Endothelial cell of umbilical vein (primary cell): ENCODE results near the gene GRM5. TPM values are rescaled to one million over a fixed set of nuclear protein-coding genes. Genes with fewer than 3 reads are reported as not detected.

Experiments used
- BruUV-seq: library from RNA; stranded (reverse); fragments of 400-500 nt; replicated peaks from 2 replicates; lab custom pipeline; 2021; lab: Mats Ljungman, UMichigan
- CTCF ChIA-PET: fragments of 300-600, 350-600 bp; sonication (Branson Sonifier 250); formaldehyde crosslinking; loops from one replicate; lab custom pipeline; 2021; ENCODE audit warnings: antibody characterized with exemption, inconsistent platforms; lab: Charles Lee
- POLR2A ChIA-PET: fragments of 300-600, 350-600 bp; sonication (Branson Sonifier 250); formaldehyde crosslinking; loops from one replicate; lab custom pipeline; 2021; ENCODE audit warnings: antibody characterized with exemption, inconsistent platforms; lab: Charles Lee
- DNase-seq: peaks from one replicate; pipeline ENCODE4 v3.0.0-alpha.2; 2011; ENCODE audit warnings: low read depth, low spot score
- FAIRE-seq: peaks from 2 replicates; lab custom pipeline; 2011; peaks lifted over from hg19 to GRCh38; lab: Jason Lieb, UNC
- H2AFZ ChIP-seq: 2 replicates; pipeline ENCODE4 v1.6.0; 2012; ENCODE audit warnings: low read depth, low read length, control low read depth, inconsistent platforms
- H3K27ac ChIP-seq: 2 replicates; pipeline ENCODE4 v1.5.1; 2011; ENCODE audit warnings: low read depth, mild to moderate bottlenecking, control low read depth, low read length, moderate library complexity; ENCODE audit not compliant: insufficient read depth
- H3K27me3 ChIP-seq, 2 experiments: 2 replicates each; pipeline versions ENCODE4 v1.6.0 to v1.6.1; 2011; ENCODE audit warnings: low read length in 2 of 2, mixed read lengths in 1 of 2; ENCODE audit not compliant: control insufficient read depth in 2 of 2, insufficient read depth in 2 of 2
- H3K36me3 ChIP-seq, 2 experiments: 2 replicates in 1 of 2; 3 replicates in 1 of 2; pipeline ENCODE4 v1.5.1; 2011; ENCODE audit warnings: low read length in 2 of 2, mild to moderate bottlenecking in 1 of 2, moderate library complexity in 1 of 2; ENCODE audit not compliant: control insufficient read depth in 2 of 2, insufficient read depth in 2 of 2; ENCODE audit errors: extremely low read depth in 1 of 2
- H3K4me1 ChIP-seq: 3 replicates; pipeline ENCODE4 v1.5.1; 2011; ENCODE audit warnings: mild to moderate bottlenecking, low read length; ENCODE audit not compliant: control insufficient read depth, insufficient read depth; ENCODE audit errors: extremely low read depth
- H3K4me2 ChIP-seq: 2 replicates; pipeline ENCODE4 v1.6.1; 2011; ENCODE audit warnings: low read length, control low read depth, mixed read lengths; ENCODE audit not compliant: insufficient read depth
- H3K4me3 ChIP-seq, 3 experiments: fragments of 200-600 bp in 1 of 3; sonication (generic), shearing (Covaris generic) in 1 of 3; replicated peaks in 1 of 3; 2 replicates each; pipeline ENCODE4 v1.5.1; 2011 to 2016; ENCODE audit warnings: control low read depth in 3 of 3, low read length in 3 of 3, mild to moderate bottlenecking in 2 of 3, inconsistent platforms in 1 of 3, low read depth in 1 of 3, moderate library complexity in 1 of 3; ENCODE audit not compliant: insufficient read depth in 1 of 3
- H3K79me2 ChIP-seq: 2 replicates; pipeline ENCODE4 v1.6.0; 2012; ENCODE audit warnings: low read length, inconsistent platforms; ENCODE audit not compliant: control insufficient read depth, insufficient read depth
- H3K9ac ChIP-seq: replicated peaks from 2 replicates; pipeline ENCODE3; 2011; ENCODE audit warnings: low read length, control low read depth; ENCODE audit not compliant: insufficient read depth; ENCODE audit errors: extremely low read depth
- H3K9me1 ChIP-seq: replicated peaks from 3 replicates; pipeline ENCODE4 v1.6.0; 2011; ENCODE audit warnings: mild to moderate bottlenecking, low read length; ENCODE audit not compliant: control insufficient read depth, insufficient read depth; ENCODE audit errors: extremely low read depth
- H3K9me3 ChIP-seq: replicated peaks from 2 replicates; pipeline ENCODE4 v1.5.1; 2012; ENCODE audit warnings: low read length, inconsistent platforms; ENCODE audit not compliant: control insufficient read depth, insufficient read depth
- H4K20me1 ChIP-seq: replicated peaks from 2 replicates; pipeline ENCODE3; 2011; ENCODE audit warnings: mild to moderate bottlenecking, low read length; ENCODE audit not compliant: control insufficient read depth, insufficient read depth; ENCODE audit errors: extremely low read depth
- EZH2 ChIP-seq: IDR thresholded peaks from 2 replicates; pipeline ENCODE4 v1.6.1; 2012; ENCODE audit warnings: borderline replicate concordance, low read depth, mild to moderate bottlenecking, moderate library complexity, low read length, inconsistent platforms; ENCODE audit not compliant: severe bottlenecking
- FOS ChIP-seq: IDR thresholded peaks from 2 replicates; pipeline ENCODE4 v1.6.1; 2011; ENCODE audit warnings: mild to moderate bottlenecking, low read length, moderate library complexity, borderline replicate concordance; ENCODE audit not compliant: insufficient read depth
- GATA2 ChIP-seq: IDR thresholded peaks from 2 replicates; pipeline ENCODE4 v1.7.0; 2011; ENCODE audit warnings: low read depth, mild to moderate bottlenecking, moderate library complexity, mixed read lengths, low read length; ENCODE audit not compliant: insufficient read length, insufficient read depth
- JUN ChIP-seq: IDR thresholded peaks from 2 replicates; pipeline ENCODE4 v1.6.1; 2011; ENCODE audit warnings: borderline replicate concordance, low read depth; ENCODE audit not compliant: insufficient read length, insufficient read depth
- MYC ChIP-seq: IDR thresholded peaks from one replicate; pipeline ENCODE4 v1.6.1; 2011; ENCODE audit warnings: mild to moderate bottlenecking, low read depth, low read length
- POLR2A ChIP-seq: IDR thresholded peaks from 2 replicates; pipeline ENCODE4 v1.6.1; 2012; ENCODE audit warnings: low read depth, mild to moderate bottlenecking, control low read depth, low read length
- POLR2AphosphoS5 ChIP-seq: IDR thresholded peaks from 2 replicates; pipeline ENCODE4 v1.6.1; 2012; ENCODE audit warnings: low read depth, mild to moderate bottlenecking, control low read depth, low read length, moderate library complexity; ENCODE audit not compliant: insufficient read depth
- dilution Hi-C: fragments of 300-500 bp; cut with MboI; formaldehyde crosslinking; loops from one replicate; pipeline ENCODE4 v1.15.0; 2019; ENCODE audit warnings: low sequenced_read_pairs; ENCODE audit not compliant: extremely low pct_ligation_motif_present
- intact Hi-C: fragments of 100-400 bp; cut with micrococcal nuclease; formaldehyde crosslinking; loops from one replicate; pipeline ENCODE4 v1.10.0; 2022
- polyA plus RNA-seq, 4 experiments: library from polyadenylated mRNA; depleted of rRNA in 3 of 4; stranded (reverse) in 3 of 4; unstranded in 1 of 4; fragments of >200 nt; gene quantifications; 2 replicates each; pipeline versions ENCODE4 v1.2.1 to v1.2.3, GENCODE V29; 2011 to 2012; ENCODE audit warnings: missing spikeins in 1 of 4
- total RNA-seq: library from RNA; stranded (reverse); gene quantifications from 2 replicates; pipeline ENCODE4 v1.2.3, GENCODE V29; 2021
- TF ChIP-seq, protein P1 (sequence below), 2 donors: IDR thresholded peaks; 1 replicate in 1 of 2; 2 replicates in 1 of 2; pipeline ENCODE4 v1.5.1; 2011; ENCODE audit warnings: low read length in 2 of 2, mild to moderate bottlenecking in 2 of 2, moderate library complexity in 2 of 2, control low read depth in 1 of 2, inconsistent platforms in 1 of 2, low read depth in 1 of 2; ENCODE audit not compliant: insufficient read depth in 1 of 2; ENCODE audit errors: extremely low read depth in 1 of 2
- TF ChIP-seq, protein P2 (sequence below): IDR thresholded peaks from 2 replicates; pipeline ENCODE4 v1.6.1; 2011; ENCODE audit not compliant: insufficient read depth, insufficient read length

Gene GRM5
- total and polyA plus RNA-seq, 2 donors (not counting 3 experiments of a cell fraction or from before 2014, with no cell fraction given): 0.10 to 0.11 TPM

DNA sequence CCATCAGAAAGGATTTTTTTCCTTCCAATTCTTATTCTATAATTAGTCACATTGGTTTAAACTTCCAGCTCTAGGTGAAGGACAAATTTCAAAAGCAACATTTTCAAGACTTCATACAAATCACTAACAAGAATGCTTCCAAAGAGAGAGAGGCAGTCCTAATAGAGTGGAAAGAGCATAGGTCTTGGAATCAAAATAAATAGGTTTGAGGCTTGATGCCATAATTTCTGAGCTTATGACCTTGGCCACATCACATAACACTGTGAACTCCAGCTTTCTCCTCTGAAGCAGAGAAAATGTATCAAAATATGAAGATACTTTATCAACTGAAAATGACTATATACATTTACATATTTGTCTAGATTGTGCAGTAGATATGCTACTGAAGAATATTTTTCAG lies 246.8 kb downstream of the GRM5 start:
- ChIA-PET CTCF (no interaction called here), POLR2A (no interaction called here)
- Histone ChIP-seq H3K27ac (no peak overlapping the region), H3K9me1 (no peaks in the 10 kb centered on the region), H3K4me3 (no peak overlapping the region), H2AFZ (no peak overlapping the region), H3K9me3 (no peaks in the 10 kb centered on the region), H3K36me3 (no peaks in the 10 kb centered on the region), H3K9ac (no peak overlapping the region), H4K20me1 (no peaks in the 10 kb centered on the region), H3K27me3 (no peaks in the 10 kb centered on the region), H3K4me2 (no peak overlapping the region), H3K79me2 (no peaks in the 10 kb centered on the region), H3K4me1 (no peaks in the 10 kb centered on the region)
- FAIRE-seq: no peak
- no peak for DNase-seq
- intact Hi-C loops: no loop called here
- TF ChIP-seq POLR2A (no peak), FOS (no peak), MYC (no peak), JUN (no peak), EZH2 (no peak), POLR2AphosphoS5 (no peak), GATA2 (no peak)
- TF ChIP-seq, protein P1, sequence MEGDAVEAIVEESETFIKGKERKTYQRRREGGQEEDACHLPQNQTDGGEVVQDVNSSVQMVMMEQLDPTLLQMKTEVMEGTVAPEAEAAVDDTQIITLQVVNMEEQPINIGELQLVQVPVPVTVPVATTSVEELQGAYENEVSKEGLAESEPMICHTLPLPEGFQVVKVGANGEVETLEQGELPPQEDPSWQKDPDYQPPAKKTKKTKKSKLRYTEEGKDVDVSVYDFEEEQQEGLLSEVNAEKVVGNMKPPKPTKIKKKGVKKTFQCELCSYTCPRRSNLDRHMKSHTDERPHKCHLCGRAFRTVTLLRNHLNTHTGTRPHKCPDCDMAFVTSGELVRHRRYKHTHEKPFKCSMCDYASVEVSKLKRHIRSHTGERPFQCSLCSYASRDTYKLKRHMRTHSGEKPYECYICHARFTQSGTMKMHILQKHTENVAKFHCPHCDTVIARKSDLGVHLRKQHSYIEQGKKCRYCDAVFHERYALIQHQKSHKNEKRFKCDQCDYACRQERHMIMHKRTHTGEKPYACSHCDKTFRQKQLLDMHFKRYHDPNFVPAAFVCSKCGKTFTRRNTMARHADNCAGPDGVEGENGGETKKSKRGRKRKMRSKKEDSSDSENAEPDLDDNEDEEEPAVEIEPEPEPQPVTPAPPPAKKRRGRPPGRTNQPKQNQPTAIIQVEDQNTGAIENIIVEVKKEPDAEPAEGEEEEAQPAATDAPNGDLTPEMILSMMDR (IDR thresholded peaks at IDR 0.05; ENCODE audit: extremely low read depth in 1 of 2, insufficient read depth in 1 of 2, low read depth in 1 of 2, low read length in 2 of 2): no peak
- TF ChIP-seq, protein P2, sequence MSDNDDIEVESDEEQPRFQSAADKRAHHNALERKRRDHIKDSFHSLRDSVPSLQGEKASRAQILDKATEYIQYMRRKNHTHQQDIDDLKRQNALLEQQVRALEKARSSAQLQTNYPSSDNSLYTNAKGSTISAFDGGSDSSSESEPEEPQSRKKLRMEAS: no peak
- dilution Hi-C loops: no loop called here
- no TSS peak for BruUV-seq
